Limb (tissue), 2 donors: Measurements from ENCODE around the gene ZDHHC22.

ENCODE experiments used
- DNase-seq, 2 donors: peaks; one replicate each; pipeline ENCODE4 v3.0.0-alpha.2; 2016; ENCODE audit errors: extremely low spot score in 2 of 2

The ZDHHC22 gene

DNA sequence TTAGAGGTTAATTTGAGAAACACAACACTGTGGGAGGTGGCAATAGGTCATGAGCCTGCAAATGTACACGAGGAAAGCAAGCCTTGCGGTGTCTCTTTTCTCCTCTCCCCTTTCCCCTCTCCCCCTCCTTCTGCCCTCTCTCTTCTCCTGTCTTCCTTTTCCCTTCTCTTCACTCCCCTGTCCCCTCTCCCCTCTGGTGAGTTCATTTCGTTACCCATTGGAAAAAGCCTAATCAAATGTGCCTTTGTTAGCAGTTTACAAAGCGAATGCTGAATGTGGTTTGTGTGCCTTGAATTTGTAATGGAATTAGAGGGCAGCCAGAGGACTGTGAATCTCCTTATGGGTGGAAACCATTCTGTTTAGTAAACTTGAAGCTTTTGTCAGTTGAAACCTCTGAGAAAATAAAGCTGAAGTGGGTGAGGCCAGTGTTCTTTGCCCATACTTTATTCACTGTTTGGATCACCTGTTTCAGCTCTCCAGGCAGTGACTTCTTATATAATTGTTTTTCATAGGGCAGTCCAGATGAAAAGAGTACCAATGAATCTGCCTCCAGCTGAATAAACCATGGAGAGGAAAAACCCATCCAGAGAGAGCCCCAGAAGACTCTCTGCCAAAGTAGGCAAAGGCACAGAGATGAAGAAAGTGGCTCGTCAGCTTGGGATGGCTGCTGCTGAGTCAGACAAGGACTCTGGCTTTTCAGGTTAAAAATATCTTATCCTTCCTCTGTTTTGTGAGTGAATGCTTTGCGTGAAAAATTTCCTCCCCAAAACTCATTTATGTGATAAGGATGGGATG, 36.2 kb downstream of the ZDHHC22 start:
- DNase-seq = no peak

DNA sequence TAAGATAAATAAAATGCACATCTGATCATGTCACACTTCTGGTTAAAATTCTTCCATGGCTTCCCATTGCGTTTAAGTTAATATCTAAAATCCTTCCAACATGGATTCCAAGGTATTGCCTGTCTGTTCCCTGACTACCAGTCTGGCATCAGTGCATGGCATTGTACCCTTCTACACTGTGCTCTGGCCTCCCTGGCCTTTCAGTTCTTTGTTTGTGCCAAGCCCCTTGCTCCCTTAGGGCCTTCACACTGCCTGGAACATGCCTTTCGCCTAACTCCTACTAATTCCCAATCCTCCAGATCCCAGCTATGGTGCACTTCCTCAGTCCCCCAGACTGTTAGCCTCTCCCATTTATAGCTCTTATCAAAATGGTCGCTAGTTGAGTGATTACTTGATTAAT, 37.2 kb downstream of the ZDHHC22 start:
- no peak for DNase-seq

DNA sequence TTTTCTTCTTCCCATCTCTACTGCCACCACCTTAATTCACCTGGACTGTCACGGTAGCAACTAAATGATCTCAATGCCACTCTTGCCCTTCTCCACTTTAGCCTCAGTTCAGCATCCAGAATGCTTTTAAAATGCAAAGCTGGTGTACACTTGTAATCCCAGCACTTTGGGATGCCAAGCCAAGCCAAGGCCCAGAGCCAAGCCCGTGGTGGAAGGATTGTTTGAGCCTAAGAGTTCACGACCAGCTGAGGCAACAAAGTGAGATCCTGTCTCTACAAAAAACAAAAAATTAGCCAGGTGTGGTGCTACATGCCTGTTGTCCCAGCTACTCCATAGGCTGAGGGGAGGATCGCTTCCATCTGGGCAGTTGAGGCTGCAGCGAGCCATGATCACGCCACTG, 37.6 kb downstream of the ZDHHC22 start:
- no peak for DNase-seq

DNA sequence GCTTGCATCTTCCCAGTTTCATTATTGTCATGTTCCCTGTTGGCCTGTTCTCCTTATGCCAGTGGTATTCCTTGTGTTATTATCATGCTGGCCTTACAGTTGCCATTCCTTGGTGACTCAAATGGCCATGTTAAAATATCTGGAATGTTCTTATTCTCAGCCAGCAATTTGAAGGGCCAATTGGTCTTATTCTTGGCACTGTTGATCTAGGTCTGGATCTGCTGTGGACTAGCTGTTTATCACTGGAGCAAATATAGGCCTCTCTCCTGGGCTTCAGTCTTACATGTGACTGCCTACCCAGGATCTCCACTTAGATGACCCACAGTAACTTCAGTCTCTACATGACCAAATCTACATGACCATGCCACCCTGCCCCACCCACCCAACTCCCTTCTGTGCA, 38.1 kb downstream of the ZDHHC22 start:
- DNase-seq = no peak

DNA sequence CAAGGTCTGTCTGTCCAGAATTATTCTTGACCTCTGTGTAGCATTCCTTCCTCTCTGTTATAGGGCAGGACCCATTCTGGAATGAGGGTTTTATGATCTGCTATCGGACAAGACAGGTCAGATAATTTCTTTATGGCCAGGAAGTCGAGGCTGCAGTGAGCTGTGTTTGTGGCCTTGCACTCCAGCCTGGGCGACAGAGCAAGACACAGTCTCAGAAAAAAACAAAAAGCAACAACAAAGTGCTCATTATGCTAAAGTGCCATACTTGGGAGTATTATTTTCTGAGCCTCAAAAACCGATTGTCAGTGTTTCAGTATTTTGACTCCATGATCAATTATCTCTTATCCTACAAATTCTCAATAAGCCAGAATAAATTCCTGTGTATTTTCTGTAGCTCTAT, 39.4 kb downstream of the ZDHHC22 start:
- DNase-seq = no peak

DNA sequence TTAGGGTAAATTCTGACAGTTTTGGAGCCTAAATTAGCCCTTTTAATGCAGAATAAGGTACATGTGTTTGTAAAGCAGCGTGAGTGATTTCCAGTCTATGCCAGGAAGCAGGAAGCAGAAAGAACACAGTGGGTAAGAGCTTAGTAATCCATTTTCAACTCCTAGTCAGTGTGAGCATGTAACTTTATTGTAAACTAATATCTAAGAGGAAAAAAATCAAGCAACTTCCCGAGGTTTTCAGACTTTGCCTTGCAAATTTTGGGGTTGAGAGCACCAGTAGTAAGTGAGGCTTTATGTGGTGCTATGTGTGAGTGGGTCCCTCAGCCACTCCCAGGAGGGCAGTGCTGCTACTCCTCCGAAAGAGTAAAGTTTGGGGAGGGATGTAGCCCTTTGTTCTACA, 40.6 kb downstream of the ZDHHC22 start:
- no peak for DNase-seq

DNA sequence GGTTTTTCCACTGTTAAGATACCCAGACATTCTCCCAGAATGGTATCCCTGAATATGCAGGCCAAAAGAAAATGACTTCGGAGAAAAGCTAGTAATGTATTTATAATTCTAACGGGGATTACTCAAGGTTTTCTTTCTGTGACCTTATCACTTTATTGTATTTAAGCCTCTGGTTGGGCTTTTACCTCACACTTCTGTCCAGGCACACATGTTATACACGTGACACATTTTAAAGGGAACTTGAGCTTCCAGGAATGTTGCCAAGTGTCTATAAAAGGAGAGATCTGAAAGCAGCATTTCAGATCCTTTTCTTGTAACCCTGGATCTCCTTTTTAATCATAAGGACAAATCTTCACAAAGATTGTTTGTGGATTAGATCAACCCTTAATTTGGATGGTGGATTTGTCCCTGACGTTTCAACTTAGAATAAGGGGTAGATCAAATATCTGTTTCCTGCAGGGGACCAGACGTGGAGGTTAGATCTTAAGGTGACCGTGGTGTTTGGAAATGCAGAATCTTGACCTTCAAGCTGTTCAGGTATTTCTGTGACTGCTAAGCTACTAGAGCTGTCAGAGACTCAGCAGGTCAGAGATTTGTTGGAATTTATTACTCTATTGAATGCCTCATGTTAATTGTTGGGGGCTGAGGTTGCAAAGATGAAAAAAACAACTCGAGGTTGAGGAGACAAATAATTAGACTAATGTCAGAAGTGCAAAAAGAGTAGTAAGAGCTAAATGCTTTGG, 42.0 kb downstream of the ZDHHC22 start:
- peak in 1 of 2 donors; percentile 59 for DNase-seq

DNA sequence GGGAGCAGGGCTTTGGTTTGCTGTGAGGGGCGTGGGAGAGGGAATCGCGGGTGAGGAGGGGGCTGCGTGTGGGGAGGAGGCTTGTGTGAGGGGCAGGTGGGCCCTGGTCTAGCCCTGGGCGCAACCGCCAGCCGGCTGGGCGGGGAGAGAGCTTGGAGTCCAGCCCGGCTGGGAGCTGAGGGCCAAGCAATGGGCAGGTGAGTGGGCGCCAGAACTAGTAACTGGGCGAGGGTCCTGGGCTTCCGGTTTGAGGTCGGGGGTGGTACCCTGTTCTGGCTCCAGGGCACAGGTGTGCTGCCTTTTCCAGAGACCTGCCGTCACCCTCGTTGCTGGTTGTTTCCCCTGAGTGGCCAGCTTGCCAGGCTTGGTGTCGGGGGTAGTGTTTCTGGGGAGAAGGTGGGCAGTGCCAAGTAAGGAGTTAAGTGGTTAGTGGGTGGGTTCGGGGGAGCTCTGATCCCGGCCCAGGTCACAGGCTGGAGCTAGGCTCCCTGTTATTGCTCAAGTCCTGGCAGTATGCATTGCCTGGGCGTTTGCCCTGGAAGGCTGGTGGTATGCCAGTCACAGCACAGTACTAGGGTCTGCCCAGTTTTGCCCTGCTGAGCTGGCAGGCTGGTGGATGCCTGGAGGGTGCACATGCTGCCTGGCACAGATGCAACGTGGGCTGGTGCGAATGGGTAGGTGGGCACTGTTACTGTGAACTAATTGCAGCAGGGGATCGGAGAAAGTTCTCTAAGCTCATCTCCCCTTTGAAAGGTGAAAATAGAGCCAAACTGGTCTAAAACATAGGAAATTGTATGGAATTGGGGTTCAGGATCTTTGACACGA, 42.9 kb downstream of the ZDHHC22 start:
- peak in 1 of 2 donors; percentile 52 for DNase-seq

DNA sequence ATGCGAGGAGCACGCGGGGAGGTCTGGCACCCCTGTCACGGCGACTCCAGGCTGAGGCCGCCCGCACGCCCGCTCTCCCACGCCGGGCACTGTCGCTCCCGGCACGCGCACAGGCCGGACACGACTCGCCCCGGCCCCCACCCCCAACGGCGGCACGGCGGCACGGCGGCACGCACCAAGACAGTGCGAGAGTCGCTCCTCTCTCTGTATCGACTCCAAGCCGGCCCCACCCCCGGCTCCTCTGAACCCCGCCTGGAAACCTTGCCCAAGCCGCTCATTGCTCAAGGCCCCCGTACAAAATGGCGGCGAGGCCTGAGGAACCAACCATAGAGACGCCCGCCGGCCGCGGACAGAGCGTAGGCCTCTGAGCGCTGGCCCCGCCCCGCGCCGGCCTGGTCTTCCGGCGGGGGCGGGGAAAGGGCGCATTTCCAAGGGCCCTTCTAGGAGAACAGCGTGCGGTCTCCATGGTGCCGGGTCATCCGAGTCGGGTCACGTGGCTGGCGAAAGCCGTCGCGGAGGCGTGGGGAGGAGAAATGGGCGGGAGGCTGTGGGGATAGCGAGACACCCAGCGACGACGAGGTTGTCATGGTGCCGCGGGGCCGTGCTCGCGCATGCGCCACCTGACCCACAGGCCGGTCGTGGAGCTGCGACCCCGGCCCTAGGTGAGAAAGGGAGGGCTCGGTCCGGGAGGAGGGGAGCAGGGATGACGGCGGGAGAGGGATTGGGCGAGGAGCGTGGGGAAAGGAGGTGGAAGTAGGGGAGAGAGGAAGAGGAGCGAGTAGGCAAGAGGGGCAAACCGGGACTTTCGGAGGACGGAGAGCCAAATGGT, 43.7 kb downstream of the ZDHHC22 start, which contains the start of gene CIPC:
Gene CIPC, plus strand, starts transcription at position 559 of the 829 bp plus-strand sequence. CDS start 7,451 bp downstream, outside the sequence.
- DNase-seq = peak; percentile 99

DNA sequence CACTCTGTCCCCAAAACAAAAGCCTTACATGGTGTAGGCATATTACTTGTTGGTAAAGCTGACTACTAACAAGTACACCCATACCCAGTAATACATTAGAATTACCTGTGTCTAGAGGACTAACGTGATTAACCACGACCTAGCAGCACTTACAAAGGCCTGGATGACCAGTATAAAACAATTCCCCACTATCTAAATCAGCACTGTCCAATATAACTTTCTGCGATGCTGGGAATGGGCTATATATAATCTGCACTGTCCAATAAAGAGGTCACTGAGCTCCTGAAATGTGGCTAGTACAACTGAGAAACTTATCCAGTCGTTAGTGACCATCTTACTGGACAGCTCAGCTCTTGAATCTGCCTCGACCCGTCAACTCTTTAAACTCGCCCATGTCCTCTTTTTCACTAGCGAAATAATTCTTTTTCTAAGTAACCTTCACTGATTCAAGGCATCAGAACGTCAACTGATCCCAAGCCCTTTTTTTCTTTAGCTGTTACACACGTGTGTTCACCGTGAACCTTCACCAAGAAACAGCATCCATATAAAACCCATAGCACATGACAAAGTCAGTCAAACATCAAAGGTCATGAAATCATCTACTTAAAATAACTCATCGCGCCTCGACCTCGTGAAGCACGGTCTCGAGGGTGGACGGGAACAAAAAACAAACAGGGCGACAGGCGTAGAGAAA, 44.4 kb downstream of the ZDHHC22 start:
- DNase-seq = no peak

DNA sequence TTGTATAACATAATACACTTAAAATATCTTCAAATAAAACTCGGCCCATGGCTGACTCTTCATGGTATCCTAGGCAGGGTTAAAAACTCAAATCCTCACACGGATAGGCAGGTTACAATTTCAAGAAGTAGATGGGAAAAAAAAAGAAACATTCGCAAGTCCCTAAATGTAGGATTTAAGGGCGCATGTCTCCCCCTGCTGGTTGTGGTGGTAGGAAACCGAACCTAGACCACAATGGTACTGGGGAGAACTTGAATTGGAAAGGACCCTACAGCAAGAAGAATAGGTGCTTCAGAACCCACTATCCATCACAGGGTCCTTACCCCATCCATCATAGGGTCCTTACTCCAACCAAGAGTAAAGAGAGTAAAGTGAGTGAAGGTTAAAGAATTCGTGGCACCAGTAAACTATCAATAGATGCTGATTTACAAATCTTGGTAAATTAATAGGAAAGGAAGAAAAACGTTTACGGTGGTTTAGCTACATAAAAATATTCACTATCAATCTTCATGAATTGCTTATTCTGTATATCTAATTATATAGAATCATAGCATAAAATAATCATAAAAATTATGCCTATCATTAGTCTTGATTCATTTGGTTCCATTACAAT, 46.8 kb downstream of the ZDHHC22 start:
- peak; percentile 73 to 83 for DNase-seq

DNA sequence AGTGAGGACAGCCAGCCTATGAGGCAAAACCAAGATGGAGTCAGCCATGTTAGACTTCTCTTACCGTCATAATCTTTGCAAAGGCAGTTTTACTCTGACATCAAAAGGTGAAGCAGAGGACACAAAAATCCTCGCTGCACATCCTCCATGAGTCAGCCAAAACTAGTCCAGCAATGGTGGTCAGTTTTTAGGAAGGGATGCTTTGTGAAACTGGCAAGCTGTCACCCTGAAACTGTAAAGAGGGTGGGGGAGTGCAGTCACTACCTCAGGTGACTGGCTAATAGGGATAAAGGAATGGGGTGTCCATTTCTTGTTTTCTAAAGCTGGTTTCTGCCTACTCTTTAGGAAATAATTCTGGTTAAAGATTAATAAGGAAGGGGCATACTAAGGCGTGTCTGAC, 48.9 kb downstream of the ZDHHC22 start:
- no peak for DNase-seq

DNA sequence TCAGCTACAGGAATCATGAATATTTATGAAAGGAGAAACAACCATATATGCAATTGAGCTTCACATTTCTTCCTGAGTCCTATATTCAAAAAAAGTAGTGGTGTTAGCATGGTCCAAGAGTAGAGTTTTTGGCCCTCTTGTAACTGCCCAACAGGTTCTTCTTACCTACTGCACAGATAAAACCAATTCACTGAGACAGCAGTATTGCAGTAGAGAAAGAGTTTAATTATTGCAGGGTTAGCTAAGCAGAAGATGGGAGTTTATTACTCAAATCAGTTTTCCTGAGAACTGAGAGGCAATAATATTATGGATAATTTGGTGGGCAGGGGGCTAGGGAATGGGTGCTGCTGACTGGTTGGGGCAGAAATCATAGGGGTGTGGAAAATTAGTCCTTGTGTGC, 50.1 kb downstream of the ZDHHC22 start:
- DNase-seq = no peak

DNA sequence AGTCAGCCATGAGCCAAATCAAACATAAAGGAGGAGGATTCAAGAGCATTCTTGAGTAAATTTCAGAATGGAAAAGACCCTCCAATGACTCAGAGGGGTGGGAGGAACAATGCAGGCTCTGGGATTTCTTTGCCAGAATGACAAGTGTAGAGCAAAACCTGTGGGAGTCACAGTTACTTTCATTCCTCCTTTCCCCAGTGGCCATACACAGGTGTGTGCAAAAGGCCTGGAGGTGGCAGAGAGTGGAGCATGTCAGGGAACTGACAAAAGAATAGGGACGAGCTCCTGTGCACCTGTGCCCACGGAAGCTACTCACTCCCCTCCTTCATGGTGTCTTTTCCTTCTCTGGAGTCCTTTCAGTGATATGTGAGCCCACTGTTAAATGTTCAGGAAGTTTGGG, 52.9 kb downstream of the ZDHHC22 start:
- no peak for DNase-seq

DNA sequence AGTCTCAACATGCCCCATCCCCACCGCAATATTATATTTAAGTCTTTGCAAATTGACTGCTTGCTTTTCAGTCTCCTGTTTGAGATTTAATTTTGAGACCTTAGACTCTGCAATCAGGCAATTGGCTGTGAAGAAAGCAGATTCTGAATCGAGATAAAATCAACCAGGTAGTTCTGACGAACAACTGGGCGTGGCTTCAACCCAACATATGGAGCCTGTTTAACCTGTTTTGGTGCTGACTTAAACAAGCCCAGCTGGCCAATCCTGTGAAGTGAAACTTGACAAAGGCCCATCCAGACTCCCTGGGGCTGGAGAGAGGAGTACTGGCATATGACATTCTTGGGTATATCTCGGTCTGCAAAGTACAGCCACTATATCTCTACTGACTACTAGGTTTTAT, 53.4 kb downstream of the ZDHHC22 start:
- no peak for DNase-seq

DNA sequence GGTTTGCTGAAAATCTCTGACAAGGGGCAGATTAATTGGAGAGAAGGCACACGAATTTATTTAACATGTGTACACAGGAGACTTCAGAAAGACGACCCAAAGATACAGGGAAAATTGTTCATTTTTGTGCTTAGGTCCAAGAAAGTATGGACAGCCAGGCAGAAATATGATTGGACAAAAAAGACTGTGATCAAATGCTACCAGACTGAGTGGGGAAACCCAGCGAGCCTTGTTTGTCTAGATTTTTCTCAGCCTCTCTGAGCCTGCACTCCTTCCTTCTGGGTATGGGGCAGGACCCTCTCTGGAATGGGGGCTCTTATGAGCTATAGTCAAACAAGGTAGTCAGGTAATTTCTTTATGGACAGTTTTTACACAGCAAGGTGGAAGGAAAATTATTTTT, 54.0 kb downstream of the ZDHHC22 start:
- no peak for DNase-seq

DNA sequence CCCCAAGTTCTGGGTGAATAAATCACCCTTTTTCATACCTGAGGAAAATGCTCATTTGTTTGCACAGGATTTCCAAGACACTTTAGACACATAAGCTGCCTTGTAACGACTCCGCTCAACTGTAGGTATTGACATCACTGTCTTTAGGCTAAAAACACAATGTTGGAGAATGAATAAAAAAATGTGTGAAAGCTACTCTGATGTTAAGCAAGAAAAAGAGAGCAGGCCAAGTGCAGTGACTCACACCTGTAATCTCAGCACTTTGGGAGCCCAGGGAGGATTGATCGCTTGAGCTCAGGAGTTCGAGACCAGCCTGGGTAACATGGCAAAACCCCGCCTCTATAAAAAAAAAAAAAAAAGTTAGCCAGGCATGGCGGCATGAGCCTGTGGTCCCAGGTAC, 54.6 kb downstream of the ZDHHC22 start:
- DNase-seq = no peak

DNA sequence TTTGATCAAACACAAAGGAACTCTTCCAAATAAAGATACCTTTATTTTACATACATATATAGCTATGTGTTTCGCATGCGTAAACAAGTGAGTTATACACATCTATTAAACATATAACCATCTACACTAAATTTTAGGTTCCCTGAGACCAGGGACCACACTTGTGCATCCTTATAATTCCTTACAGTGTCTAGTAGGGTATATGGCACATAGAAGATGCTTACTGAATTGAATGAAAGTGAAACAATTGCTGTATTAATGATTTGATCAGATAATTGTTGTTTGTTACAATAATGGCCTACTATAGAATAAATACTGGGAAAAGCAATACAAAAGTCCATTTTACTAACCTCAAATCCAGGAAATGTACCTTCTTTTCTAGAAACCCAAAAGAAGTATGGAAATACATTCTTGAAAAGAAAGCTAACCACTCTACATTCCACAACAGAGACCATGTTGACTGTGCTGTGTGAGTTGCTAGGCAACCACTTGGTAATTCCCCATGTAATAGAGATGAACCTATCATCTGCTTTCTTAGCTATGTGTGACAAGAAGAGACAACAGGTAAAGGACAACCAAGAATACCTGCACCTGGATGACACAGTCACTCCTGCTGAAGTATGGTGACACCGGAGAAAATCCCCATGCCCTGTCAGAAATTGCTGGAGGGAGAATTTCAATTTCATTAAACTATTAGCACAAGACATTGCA, 55.4 kb downstream of the ZDHHC22 start:
- no peak for DNase-seq

DNA sequence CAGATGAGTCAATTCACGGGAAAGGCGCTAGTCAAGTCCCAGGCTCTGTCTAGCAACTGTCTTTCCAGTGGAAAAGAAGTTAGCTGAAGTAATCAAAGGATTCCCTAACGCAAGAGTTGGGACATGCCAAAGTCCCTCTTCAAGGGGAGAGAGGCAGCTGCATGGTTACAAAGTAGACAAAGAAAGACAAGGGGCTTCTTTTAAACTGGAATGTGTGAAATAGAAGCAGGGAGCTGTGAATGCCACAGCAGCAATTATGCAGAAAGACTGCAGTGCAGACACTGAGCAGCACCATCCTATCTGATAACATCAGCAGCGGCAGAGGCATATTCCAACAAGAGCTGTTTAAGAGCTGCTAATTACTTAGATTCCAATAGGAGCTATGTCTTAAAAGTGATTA, 56.1 kb downstream of the ZDHHC22 start:
- DNase-seq = no peak
